ENCODE results near the gene NANS. TPM values are rescaled to one million over a fixed set of nuclear protein-coding genes. Genes with fewer than 3 reads are reported as not detected.

Gene NANS
- total and polyA plus RNA-seq, 2 of the 13 experiments (the other 11 are each of a cell fraction or from before 2014, with no cell fraction given) = 86.9 to 203 TPM

DNA sequence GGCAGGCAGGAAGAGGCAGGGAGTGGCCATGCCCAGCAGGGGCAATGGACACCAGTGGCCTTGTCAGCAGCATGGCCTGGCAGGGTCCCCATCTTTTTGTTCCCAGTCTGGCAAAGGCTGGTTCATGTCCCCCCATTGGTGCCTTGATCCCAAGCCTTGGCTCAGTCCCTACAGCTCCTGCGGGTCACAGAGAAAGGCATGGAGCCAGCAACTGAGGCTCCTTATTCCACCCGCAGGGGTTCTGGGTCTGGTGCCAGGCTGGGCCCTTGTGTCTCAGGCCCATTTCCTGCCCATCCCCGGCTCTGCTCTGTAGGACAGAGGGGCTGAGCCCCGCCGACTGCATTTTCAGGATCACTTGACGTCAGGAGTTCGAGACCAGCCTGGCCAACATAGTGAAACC is 48.5 kb downstream of the NANS start:
- 91% methylated on average over 7 of the region's 7 CpGs for WGBS (ENCODE audit: low lambda C conversion rate)

DNA sequence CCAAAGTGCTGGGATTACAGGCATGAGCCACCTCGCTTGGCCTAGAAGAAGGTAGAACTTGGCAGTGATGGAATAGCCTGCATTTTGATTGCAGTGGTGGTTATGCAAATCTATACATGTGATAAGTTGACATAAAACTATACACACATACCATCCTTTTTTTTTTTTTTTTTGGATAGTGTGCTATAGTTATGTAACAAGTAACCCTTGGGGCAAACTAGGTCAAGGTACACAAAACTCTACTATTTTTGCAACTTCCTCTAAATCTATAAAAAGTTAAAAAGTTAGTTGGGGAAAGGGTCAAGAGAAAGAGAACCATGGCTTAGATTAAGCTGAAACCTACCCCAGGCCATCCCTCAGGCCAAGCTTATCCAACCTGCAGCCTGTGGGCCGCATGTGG is 51.4 kb downstream of the NANS start:
- ATAC-seq (no peak), DNase-seq (ENCODE audit: low spot score) (no peak), FAIRE-seq (no peak)
- Histone ChIP-seq H3K9me3 (ENCODE audit: low read length) (no peaks in the 10 kb centered on the region), H3K4me1 (ENCODE audit: insufficient read depth, low read length) (no peaks in the 10 kb centered on the region), H3K27ac (ENCODE audit: extremely low read length, insufficient read depth, low read length) (no peak overlapping the region), H3K4me3 (replicated peaks in 1 of 3; ENCODE audit: insufficient read depth in 1 of 3, low read depth in 2 of 3, low read length in 3 of 3) (no peak overlapping the region), H3K27me3 (ENCODE audit: control insufficient read depth in 1 of 2, insufficient read depth in 2 of 2, low read length in 2 of 2) (no peaks in the 10 kb centered on the region), H3K79me2 (ENCODE audit: insufficient read depth, low read length) (no peaks in the 10 kb centered on the region), H2AFZ (ENCODE audit: low read length) (no peak overlapping the region), H3K36me3 (replicated peaks in 1 of 2; ENCODE audit: control insufficient read depth in 1 of 2, insufficient read depth in 2 of 2, low read length in 2 of 2) (peaks cover 3 to 40% of the 10 kb centered on the region in 2 experiments; a peak in 4 of 5 replicates), H3K9ac (ENCODE audit: insufficient read depth, low read depth, low read length) (no peak overlapping the region), H3K4me2 (ENCODE audit: low read depth, low read length) (no peak overlapping the region), H4K20me1 (ENCODE audit: insufficient read depth, low read length) (no peaks in the 10 kb centered on the region)
- 89% methylated on average over 2 of the region's 2 CpGs for WGBS (ENCODE audit: low lambda C conversion rate)
- intact Hi-C loops (cut with micrococcal nuclease; ENCODE audit: unreplicated experiment) (no loop called here), in situ Hi-C loops (cut with HindIII; ENCODE audit: extremely low pct_ligation_motif_present, low pct_unique_long_range_greater_than_20kb) (no loop called here)
- ChIA-PET POLR2A (interaction anchor here (1.1 kb wide), 1 partner anchor 10 kb away, joined by 5 read pairs; no protein-coding TSS in a partner anchor), CTCF (ENCODE audit: low intra/inter-chr PET ratio, low total read pairs) (no interaction called here)
- BruUV-seq (replicated peaks) = no TSS peak
- TF ChIP-seq, protein P1, sequence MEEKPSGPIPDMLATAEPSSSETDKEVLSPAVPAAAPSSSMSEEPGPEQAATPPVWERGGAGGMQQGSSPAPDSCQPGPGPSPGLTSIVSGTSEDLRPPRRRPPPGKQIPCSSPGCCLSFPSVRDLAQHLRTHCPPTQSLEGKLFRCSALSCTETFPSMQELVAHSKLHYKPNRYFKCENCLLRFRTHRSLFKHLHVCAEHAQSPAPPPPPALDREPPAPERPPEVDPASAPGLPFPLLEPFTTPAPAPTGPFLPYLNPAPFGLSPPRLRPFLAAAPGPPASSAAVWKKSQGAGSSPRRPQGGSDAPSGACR (CRISPR knock-in tag; IDR thresholded peaks at IDR 0.05) = no peak
- TF ChIP-seq ZNF3 (CRISPR knock-in tag; IDR thresholded peaks at IDR 0.05) (no peak), SETDB1 (CRISPR knock-in tag; IDR thresholded peaks at IDR 0.05; ENCODE audit: borderline replicate concordance) (no peak), ZNF569 (CRISPR knock-in tag; IDR thresholded peaks at IDR 0.05; ENCODE audit: borderline replicate concordance) (no peak), SP140L (CRISPR knock-in tag; IDR thresholded peaks at IDR 0.05; ENCODE audit: borderline replicate concordance) (no peak), ISL2 (CRISPR knock-in tag; IDR thresholded peaks at IDR 0.05) (no peak)

More for the DNA sequence above, 48.5 kb downstream of the NANS start:
- CTCF ChIA-PET (ENCODE audit: low intra/inter-chr PET ratio, low total read pairs) = no interaction called here
- Histone ChIP-seq H3K9ac (ENCODE audit: insufficient read depth, low read depth, low read length) (no peak overlapping the region), H3K4me1 (ENCODE audit: insufficient read depth, low read length) (no peaks in the 10 kb centered on the region), H3K4me3 (replicated peaks in 1 of 3; ENCODE audit: insufficient read depth in 1 of 3, low read depth in 2 of 3, low read length in 3 of 3) (no peak overlapping the region), H3K36me3 (replicated peaks in 1 of 2; ENCODE audit: control insufficient read depth in 1 of 2, insufficient read depth in 2 of 2, low read length in 2 of 2) (peaks cover 3 to 35% of the 10 kb centered on the region in 2 experiments; a peak in 4 of 5 replicates), H2AFZ (ENCODE audit: low read length) (no peak overlapping the region), H3K9me3 (ENCODE audit: low read length) (no peaks in the 10 kb centered on the region), H3K79me2 (ENCODE audit: insufficient read depth, low read length) (no peaks in the 10 kb centered on the region), H3K4me2 (ENCODE audit: low read depth, low read length) (no peak overlapping the region), H3K27me3 (ENCODE audit: control insufficient read depth in 1 of 2, insufficient read depth in 2 of 2, low read length in 2 of 2) (no peaks in the 10 kb centered on the region), H4K20me1 (ENCODE audit: insufficient read depth, low read length) (no peaks in the 10 kb centered on the region), H3K27ac (ENCODE audit: extremely low read length, insufficient read depth, low read length) (no peak overlapping the region)
- in situ Hi-C loops (cut with HindIII; ENCODE audit: extremely low pct_ligation_motif_present, low pct_unique_long_range_greater_than_20kb) = no loop called here
- FAIRE-seq = no peak
- POLR2A ChIA-PET = no interaction called here
- intact Hi-C loops (cut with micrococcal nuclease; ENCODE audit: unreplicated experiment) = no loop called here
- TF ChIP-seq HMGA1 (CRISPR knock-in tag; conservative IDR thresholded peaks at IDR 0.05) (no peak), SP4 (CRISPR knock-in tag; IDR thresholded peaks at IDR 0.05) (no peak), ZNF780A (CRISPR knock-in tag; IDR thresholded peaks at IDR 0.05) (no peak), SPEN (CRISPR knock-in tag; IDR thresholded peaks at IDR 0.05; ENCODE audit: low read depth) (no peak), SRSF4 (IDR thresholded peaks at IDR 0.05; ENCODE audit: low read depth, low read length, poor library complexity, severe bottlenecking) (no peak), CHCHD3 (CRISPR knock-in tag; IDR thresholded peaks at IDR 0.05) (no peak)
- TF ChIP-seq, protein P2, sequence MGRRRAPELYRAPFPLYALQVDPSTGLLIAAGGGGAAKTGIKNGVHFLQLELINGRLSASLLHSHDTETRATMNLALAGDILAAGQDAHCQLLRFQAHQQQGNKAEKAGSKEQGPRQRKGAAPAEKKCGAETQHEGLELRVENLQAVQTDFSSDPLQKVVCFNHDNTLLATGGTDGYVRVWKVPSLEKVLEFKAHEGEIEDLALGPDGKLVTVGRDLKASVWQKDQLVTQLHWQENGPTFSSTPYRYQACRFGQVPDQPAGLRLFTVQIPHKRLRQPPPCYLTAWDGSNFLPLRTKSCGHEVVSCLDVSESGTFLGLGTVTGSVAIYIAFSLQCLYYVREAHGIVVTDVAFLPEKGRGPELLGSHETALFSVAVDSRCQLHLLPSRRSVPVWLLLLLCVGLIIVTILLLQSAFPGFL (CRISPR knock-in tag; IDR thresholded peaks at IDR 0.05) = no peak
- BruUV-seq (replicated peaks) = no TSS peak
- ATAC-seq = no peak
- no peak for DNase-seq (ENCODE audit: low spot score)

All from HepG2 (cell line).